Loucy (cell line): ENCODE measurements around the gene VAT1.

ENCODE experiments used
- EZH2phosphoT487 ChIP-seq: fragments of 200-600 bp; IDR thresholded peaks from 2 replicates; pipeline ENCODE4 v1.6.1; 2018; ENCODE audit warnings: antibody characterized with exemption, mild to moderate bottlenecking, moderate library complexity, borderline replicate concordance
- TF ChIP-seq, protein P1 (sequence below): fragments of 200-600 bp; sonication (generic); conservative IDR thresholded peaks from 2 replicates; pipeline ENCODE4 v1.5.1; 2014; ENCODE audit warnings: mild to moderate bottlenecking, antibody characterized with exemption, low read length

GRCh38 chr17:43020789-43021740 lies 1.1 kb downstream of the VAT1 start:
- TF ChIP-seq, protein P1, sequence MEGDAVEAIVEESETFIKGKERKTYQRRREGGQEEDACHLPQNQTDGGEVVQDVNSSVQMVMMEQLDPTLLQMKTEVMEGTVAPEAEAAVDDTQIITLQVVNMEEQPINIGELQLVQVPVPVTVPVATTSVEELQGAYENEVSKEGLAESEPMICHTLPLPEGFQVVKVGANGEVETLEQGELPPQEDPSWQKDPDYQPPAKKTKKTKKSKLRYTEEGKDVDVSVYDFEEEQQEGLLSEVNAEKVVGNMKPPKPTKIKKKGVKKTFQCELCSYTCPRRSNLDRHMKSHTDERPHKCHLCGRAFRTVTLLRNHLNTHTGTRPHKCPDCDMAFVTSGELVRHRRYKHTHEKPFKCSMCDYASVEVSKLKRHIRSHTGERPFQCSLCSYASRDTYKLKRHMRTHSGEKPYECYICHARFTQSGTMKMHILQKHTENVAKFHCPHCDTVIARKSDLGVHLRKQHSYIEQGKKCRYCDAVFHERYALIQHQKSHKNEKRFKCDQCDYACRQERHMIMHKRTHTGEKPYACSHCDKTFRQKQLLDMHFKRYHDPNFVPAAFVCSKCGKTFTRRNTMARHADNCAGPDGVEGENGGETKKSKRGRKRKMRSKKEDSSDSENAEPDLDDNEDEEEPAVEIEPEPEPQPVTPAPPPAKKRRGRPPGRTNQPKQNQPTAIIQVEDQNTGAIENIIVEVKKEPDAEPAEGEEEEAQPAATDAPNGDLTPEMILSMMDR = no peak
- TF ChIP-seq EZH2phosphoT487 = no peak
